GM21390 (cell line): Measurements from ENCODE around the gene POLN.

Source experiments
- ATAC-seq: cut with Tn5 transposase; IDR thresholded peaks from one replicate; pipeline ENCODE4 v1.9.1; 2021; ENCODE audit not compliant: unreplicated experiment

Gene POLN

DNA sequence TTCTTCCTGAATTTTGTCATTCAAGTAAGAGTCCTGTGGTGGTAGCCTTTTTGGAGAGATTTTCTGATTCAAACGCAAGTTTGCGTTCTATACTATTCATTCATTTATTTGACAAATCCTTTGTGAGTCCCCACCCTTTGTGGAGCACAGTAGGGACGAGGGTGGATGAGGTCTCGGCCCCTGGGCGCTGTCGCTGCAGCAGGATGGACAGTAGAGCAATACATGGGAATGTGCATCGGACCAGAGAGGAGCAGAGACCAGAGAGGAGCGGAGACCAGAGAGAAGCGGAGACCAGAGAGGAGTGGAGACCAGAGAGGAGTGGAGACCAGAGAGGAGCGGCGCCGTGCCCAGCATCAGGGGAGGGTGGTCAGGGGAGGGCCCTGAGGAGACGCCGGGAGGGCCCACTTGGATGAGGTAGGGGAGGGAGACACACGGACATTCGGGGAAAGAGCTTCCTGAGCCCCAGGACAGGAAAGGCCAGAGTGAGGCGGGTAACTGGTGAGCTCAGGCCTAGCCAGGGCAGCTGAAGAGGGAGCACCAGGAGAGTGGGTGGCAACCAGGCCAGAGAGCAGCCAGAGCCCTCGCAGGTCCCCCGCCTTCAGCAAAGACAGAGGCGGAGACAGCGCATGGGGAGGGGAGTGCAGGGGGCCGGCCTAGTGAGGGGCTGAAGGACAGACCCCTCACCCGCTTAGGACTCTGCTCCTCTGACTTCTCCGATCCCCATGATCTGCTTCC lies 115.4 kb downstream of the POLN start:
- no peak for ATAC-seq

DNA sequence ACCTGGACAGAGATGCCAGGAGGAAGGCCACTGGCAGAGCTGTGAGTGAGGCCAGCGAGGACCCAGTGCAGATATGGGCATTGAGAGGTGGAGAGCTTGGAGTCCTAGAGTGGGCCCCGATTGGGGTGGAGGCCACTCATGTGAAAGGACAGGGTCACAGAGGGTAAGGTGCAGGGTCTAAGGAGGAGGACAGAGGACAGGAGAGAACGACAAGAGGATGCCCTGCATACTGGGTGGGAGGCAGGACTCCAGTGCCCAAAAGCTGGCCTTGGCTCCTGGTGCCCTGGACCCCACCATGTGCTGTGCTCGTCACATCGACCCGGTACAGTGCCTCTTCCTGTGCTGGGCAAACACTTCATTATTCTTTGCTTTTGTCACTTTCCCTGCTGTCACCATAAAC lies 116.1 kb downstream of the POLN start:
- ATAC-seq, result no peak

DNA sequence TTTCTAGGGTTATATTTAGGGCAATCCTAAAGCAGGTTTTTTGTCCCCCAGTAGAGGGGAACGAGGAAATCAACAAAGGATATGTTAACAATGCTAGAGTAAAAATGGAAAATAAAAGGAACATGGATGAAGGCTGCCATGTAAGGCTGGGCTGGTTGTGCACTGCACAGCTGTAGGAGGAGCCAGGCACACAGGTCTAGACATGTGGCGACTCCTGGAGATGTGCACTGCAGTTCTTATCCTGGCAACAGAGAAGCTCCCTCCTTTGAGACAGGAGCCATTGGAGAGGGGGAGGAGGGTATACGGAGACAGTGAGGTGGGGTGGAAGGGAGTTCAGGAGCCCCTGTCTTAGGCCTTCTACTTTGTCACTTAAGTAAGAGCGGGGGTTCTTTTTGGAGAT lies 116.9 kb downstream of the POLN start:
- no peak for ATAC-seq

DNA sequence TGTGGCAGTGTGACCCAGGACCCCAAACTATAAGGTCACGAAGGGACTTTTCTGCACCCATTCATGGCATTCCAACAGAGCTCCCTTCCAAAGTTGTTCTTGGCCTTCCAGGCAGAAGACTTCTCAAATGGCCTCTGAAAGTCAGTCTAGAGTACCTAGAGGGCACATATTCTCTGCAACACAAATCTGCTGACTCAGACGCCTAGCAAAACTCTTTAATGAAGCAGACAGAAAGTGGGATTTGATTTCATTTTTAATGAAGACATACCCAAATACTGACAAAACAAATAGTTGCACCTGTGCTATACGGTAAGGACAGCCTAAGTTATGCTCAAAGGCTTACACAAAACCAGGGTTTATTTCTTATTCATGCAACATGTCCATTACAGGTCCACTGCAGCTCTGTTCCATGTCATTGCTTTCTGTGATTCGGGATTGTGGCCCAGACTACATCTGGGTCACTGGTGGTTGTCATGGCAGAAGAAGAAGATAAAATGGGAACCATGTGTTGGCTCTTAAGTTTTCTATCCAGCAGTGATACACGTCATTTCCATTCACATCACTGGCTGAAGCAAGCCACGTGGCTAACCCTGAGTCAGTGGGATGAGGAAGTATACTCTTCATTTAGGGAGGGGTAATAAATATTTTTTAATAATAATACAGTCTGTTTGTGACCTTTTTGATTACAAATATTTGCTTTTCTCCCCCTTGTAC lies 125.1 kb downstream of the POLN start:
- ATAC-seq, result no peak

DNA sequence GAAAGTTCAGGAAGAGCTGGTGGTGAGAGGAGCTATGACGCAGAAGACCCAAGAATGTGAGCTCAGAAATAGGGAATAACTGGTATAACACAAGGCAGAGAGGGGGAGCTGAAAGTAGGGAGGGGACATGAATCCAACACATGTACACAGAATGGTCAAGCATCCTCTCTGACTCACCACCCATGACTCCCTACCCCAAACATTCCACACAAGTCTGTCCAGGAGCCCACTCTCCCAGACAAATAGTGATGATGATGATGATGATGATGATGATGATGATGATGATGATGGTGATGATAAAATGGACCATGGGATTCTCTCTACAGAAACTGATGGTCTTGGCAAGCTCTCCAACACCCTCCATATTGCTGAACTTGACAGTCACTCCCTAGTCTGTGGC lies 136.4 kb downstream of the POLN start:
- ATAC-seq, result no peak

DNA sequence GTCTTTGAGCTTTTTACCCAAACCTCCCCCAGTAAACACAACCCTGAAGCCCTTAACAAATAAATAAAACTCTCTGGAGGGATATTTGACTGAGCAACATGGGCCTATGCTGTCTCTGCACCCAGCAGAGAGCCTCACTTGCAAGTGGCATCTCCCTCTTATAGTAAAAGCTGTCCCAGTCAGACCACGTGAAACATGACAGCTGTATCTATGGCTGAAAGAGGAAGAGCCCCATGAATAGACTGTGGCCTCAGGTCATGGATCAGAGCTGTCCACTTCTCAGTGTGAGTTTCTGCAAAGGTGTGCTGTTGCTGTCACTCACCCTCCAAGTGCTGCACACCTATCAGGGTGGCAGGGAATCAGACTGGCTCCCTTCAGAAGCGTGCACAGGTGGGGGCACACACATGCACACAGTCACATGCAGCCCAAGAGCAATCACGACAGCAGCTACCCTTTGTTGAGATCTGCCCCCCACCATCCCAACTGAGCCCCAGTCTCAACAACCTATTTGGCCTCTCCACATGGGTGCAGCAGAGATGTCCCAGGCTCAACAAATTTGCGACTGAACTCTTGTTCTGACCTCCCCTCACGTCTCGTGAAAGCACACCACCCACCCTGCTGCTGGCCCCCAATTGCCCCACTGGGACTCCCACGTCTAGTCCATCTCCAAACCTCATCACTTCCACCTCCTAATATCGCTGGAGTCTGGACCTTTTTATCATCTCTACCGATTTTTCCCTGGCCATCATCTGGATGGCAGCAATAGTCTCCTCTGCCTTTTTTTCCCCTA lies 137.2 kb downstream of the POLN start:
- no peak for ATAC-seq

DNA sequence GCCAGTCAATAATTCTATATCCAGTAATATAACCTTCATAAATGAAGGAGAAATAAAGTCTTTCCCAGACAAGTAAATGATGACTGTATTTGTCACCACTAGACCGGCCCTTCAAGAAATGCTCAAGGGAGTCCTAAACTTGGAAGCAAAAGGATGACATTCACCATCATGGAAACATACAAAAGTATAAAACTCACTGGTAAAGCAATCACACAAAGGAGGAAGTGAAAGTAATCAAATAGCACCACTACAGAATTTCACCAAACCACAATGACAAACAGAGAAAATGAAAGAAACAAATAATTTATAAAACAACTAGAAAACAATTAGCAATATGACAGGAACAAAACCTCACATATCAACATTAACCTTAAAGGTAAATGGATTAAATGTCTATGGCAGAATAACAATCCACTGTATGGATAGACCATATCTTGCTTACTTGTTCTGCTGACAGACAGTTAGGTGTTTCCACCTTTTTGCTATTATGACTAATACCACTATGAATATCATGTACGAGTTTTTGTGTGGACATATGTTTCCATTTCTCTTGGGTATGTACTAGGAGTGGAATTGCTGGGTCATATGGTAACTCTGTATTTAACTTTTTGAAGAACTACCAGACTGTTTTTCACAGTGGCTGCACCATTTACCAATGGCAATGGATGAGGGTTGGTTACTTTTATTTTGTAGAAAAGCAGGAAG lies 137.9 kb downstream of the POLN start:
- no peak for ATAC-seq

DNA sequence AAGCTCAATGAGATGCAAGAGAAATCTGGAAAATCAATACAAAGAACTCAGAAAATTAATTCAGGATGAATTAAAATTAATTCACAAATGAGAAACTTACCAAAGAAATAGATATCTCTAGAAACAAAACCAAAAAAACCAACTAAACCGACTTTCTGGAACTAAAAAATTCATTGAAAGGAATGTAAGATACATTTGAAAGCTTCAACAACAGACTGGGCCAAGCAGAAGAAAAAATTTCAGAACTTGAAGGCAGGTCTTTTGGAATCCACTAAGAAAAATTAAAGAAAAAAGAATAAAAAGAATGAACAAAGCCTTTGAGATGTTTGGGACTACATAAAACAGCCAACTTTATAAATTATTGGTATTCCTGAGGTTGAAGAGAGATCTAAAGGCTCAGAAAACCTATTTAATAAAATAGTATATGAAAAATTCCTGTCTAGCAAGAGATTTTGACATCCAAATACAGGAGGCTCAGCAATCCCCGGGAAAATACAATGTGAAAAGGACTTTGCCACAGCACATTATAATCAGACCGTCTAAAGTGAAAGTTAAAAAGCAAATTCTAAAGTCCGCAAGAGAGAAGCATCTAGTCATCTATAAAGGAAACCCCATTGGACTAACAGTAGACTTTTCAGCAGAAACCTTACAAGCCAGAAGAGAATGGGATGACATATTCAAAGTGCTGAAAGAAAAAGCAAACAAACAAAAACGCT lies 138.6 kb downstream of the POLN start:
- ATAC-seq, result no peak

DNA sequence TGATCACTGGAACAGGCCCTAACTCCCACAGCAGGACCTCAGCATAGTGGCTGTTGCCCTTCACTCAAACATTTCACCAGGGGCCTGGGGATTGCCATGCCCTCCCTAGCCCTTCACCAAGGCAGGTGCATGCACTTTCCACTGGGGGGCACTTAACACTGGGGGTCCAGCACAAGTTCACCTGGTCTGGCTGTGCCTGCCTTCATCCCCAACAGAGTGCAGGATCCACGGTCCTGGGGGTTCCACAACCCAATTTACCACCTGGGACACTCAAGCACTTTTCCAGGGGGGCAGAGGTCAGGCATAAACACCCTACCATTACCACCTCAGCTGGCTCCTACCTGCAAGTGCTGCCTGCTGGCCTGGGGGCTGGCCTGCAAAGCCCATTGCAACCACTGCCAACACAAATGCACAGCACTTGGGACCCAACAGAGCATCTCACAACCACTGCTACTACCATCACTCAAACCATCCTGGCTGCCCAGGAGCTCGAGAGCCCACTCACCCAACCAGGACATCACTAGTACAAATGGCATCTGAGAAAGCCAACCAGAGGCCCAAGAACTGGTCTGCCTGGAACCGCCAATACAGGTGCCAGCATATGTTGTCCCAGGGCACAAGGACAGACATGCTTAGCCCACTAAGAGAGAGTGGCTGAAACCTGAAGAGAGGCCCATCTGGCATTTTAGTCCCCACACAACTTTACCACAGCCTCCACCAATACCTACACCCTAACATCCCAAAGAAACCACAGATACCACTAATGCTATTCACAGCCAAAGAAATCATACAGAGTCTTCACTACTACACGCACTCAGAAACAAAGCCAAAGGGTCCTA lies 139.7 kb downstream of the POLN start:
- ATAC-seq, result no peak

DNA sequence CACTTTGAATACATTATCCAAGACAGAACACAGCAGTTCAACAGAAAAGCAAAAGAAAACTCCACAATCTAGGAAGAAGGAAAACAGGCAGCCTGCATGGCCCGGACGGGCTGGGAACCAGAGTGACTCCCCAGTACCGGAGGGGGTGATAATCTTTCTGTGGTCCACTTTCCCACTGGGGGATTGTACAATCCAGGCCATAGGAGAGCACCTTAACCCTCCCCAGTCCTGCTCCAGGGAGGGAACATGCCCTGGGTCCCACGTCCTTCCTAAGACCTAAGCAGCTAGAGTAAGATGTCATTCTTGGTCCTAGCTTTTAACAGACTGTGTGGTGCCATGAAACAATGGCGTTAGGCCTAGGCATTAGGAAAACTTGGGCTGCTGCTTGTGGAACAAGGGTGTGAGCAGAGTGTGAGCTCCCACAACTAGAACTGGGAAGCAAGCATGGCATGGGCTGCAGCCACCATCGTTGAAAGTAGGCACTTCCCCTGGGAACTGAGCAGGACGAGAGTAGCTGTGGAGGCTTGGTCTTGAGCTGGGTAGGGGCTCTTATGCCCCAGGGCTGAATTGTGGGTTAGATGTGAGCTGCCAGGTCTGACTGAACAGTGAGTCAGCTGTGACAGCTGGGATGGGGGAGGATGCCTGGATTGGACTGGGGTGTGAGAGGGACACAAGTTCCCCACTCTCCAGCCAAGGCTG lies 140.4 kb downstream of the POLN start:
- ATAC-seq, result no peak

DNA sequence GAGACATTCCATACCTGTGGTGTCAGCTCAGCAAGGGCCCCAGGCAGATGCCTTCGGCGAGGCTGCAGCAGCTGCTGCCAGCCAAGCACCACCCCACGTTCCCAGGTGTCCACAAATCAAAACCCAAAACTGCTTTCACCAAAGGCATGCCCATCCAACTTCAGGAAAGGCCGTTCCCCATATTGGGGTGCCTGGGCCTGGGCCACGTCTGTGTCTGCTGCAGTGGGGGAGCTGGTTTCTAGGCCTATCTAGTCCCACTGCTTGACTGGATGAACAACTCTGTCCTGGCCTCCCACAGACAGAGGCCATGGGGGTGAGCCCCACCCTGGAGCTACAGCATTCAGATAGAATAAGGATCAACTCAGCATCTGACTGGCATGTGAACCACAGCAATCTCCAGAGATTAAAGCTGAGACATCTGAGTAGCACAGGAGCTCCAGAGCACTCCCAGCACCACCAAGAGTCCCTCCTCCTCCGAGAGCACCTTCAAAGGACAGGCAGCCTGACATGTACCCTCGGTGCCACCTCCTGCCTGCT lies 145.8 kb downstream of the POLN start:
- ATAC-seq, result no peak

DNA sequence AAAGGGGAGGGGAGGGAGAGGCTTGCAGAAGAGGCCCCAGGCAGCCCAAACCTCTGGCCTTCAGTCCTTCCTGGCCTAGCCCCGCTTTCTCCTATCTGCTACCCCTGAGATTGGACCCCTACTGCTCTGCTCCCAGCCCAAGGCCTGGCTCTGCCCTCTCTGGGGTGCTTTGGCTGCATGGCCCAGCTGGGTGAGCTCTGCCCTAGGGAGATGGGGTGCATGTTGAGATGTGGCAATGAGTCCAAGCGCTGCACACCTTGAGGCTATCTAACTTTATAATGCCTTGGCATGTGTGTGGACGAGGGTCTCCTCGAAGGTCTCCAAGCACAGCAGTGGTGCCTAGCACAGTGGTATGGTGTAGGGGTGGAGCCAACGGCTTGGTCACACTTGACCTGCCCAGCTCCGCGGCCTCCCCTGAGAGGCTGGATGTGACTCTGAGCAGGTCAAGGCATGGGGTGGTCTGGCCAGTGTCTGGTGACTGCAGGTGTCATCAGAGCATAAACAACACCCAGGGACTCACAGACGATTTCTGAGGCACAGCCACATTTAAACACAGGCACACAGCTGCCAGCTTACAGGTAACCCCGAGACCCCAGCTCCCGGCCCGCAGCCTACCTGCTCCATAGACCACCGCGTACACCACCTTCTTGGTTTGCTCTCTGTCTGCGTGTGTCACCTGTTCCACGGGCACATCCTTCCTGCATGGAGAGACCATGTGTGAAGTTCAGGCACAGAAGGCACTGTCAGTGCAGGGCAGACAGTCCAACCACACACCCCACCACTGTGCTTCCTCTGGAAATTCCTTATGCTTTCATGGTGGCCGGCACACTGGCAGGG lies 146.5 kb downstream of the POLN start:
- ATAC-seq, result no peak

DNA sequence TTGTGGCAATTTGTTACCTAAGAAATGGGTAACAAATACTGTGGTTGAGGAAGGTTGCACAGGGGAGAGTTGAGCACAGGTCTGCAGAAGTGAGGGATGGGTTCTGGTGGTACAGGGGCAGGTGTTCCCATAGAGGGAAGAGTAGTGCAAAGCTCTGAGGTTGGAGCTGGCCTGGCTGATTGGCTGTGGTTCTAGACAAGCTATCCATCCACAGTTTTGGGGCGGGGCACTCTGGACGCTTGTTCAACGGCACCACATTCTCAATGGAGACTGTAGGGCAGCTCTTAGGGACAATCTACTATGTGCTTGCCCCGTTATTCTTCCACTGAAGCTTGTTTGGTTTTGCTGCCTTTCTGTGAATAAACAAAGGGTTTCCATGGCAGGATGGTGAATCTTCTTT lies 147.4 kb downstream of the POLN start:
- no peak for ATAC-seq

DNA sequence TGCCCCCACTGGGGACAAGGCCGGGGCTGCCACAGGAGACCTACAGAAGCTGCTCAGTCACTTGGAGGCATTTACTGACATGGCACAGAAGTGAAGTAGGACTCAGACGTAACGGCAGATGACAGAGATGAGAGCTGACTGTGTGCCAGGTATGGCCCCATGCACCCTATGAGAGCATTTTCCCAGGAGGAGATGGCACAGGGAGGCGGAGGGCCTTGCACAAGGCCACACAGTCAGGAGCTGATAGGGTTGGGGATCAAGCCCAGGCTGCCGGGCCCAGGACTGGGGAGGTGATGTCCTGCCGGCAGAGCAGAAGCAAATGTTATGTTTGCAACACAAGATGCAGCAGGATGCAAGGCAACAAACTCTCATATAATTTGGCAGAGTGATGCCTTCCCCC lies 148.7 kb downstream of the POLN start:
- ATAC-seq, result no peak

DNA sequence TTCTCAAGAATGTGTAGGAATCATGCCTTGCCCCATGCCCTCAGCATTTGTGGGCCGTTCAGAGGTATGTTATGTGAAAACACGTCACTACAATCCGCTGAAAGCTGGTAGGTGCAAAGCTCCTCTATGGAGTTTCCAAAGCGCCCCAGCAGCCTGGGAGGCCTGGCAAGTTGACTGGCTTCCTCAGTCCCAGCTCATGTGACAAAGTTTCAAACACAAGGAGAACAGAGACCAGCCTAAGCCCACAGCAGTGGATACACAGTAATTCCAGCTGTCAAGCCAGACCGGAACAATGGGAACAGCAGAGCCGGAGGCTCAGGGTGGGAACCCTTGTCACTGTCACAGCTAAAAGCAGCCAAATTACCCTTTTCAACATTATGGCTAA lies 149.3 kb downstream of the POLN start:
- no peak for ATAC-seq

DNA sequence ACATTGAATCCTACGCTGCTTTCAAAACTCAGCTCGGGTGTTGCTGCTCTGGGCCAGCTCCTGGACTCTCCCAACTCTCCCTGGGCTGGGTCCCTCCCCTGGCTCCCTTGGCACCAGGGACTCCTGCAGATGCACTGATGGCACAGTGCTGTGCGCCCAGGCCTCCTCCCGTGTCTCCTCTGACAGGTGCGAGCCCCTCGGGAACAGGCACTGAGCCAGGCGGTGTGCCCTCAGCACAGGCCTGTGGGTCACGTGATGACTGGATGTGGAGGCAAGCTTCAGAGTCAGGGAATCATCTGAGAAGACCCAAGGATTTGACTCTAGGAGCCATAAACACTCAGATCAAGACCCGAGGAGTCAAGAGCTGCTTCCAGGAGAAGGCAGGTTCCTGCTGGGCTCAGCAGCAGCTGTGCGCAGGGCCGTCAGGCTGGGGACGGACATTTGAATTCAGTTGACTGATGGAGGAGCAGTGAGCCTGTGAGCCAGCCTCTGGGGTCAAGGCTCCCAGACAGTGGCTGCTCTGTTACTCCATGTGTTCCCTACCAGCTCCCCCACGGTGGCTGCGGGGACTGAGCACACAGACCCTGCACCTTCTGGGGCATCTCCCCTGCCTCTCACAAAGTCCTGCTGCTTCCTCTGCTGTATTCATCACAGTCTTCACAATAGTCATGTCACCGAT lies 149.8 kb downstream of the POLN start:
- ATAC-seq, result no peak

DNA sequence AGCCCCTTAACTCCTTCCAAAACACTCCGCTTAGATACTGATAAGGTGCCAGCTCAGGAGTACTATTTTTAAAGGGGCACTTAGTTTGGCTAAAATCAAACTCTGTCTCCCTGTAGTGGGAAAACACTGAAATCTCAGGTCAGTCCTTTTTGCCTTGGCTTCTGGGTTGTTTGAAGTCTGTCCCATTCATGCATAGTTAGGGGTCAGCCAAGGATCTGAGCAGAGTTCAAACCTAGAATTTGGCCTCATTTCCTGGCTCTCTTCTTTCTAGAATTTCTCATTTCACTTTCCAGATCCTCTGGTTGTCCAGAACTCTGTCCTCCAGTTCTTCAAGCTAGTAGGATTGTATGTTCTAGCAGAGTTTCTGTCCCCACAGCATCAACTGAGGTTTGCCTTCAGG lies 151.3 kb downstream of the POLN start:
- ATAC-seq, result no peak

DNA sequence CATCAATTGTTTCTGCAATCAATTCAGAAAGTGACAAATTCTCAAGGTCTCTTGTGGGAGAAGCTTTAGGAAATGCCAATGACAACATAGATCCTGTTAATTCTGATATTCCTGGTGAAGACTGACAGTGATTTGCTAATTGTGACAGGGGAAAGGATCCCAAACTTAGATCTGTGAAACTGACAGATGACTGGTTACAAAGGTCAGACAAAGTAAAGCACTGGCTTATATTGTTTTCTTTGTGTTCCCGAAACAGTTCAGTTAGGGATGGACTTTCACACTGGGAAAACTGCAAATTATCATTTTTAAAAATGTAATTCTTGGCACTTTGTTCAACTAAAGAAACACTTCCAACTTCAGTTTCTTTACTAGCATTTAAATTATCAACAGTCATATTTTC lies 152.7 kb downstream of the POLN start:
- ATAC-seq, result no peak
